ENCODE data around the gene PIK3C2G.

DNA sequence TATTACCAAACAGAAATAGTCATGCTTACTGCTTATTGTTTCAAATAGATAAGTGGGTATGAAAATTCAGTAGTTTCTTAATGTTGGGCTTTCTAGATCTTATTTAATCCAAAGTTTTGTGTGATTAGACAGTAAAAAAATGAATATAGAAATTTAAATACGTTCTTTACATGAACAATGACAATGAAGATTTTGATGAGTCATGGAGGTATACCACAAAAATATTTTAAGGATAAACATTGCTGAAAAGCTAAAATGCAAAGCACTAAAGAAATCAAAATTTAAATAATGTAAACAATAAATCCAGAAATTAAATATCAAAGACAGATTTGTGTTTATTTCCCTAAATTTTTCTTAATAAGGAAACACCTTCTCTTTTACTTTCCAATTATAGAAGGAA, 78.3 kb downstream of the PIK3C2G start:
- TF ChIP-seq, protein P1, sequence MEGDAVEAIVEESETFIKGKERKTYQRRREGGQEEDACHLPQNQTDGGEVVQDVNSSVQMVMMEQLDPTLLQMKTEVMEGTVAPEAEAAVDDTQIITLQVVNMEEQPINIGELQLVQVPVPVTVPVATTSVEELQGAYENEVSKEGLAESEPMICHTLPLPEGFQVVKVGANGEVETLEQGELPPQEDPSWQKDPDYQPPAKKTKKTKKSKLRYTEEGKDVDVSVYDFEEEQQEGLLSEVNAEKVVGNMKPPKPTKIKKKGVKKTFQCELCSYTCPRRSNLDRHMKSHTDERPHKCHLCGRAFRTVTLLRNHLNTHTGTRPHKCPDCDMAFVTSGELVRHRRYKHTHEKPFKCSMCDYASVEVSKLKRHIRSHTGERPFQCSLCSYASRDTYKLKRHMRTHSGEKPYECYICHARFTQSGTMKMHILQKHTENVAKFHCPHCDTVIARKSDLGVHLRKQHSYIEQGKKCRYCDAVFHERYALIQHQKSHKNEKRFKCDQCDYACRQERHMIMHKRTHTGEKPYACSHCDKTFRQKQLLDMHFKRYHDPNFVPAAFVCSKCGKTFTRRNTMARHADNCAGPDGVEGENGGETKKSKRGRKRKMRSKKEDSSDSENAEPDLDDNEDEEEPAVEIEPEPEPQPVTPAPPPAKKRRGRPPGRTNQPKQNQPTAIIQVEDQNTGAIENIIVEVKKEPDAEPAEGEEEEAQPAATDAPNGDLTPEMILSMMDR (IDR thresholded peaks at IDR 0.05; ENCODE audit: low read depth, low read length, poor library complexity, severe bottlenecking): no peak
- no peak for TF ChIP-seq EZH2phosphoT487 (IDR thresholded peaks at IDR 0.05; ENCODE audit: borderline replicate concordance, low read length)
